Measurements from ENCODE around the gene LYPD6B. TPM values are rescaled to one million over a fixed set of nuclear protein-coding genes. Genes with fewer than 3 reads are reported as not detected.

The LYPD6B gene
- total RNA-seq, 1 donor from 2014 or later, result not detected

DNA sequence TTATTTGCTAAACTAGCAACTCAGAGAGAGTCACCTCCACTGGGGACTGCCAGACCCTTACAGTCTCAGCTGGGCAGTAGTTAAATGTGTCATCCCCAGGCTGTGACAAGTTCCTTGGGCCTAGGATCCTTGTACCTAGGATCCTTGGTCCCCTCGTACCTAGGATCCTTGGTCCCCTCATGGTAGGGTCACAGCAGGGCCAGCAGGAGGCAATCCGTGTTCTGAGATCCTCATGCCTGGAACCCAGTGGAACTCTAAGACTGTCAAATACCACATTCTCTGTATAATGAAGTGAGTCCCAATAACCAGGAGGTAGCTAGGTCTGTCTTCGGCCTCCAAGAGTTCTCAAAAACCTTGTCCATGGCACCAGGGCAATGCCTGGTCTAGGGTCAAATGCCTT, 60.8 kb downstream of the LYPD6B start:
- intact Hi-C loops (cut with DNase I), result no loop called here
- no peak for DNase-seq (ENCODE audit: low spot score)

DNA sequence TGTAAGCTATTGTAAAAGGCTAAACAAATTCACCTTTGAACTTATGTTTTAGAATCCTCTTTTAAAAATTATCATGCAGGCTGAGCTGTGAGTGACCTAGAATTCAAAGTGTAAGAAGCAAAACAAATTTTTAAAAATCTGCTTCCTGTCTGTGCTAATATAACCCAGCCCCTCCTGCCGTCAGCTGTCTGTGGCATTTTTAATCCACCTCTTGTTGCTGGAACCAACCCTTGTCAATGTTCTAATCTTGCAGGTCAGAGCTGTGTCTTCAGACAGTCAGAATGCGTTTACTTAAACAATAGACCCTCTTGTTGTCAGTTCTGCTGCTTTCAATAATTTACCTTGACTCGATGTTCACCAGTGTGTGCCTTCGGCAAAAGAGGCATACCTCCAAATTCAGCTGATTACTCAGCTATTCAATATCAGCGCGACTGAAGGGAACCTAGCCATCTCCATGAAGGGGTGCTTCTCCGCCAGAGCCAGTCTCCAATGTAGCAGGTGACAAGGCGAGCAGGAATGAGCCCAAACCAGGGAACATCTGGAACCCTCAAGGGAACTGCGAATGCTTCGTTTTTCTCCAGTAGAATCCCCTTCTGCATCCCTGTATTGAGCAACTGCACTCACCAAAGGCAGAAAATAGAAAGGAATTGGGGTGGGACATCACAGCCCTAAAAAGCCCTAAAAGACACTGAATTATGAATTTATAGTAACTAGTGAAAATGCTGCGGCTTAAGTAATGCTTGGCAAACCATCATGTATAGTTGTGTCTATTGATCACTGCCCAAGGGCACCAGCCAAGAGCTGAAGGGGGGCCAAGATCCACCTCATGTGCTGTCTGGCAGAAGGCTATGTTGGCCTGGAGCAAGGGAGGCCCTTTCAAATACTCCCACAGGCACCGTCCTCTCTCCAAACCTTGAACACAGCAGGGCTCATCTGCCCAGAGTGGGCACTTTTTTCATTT, 62.5 kb downstream of the LYPD6B start:
- intact Hi-C loops (cut with DNase I), result no loop called here
- DNase-seq (ENCODE audit: low spot score), result no peak

DNA sequence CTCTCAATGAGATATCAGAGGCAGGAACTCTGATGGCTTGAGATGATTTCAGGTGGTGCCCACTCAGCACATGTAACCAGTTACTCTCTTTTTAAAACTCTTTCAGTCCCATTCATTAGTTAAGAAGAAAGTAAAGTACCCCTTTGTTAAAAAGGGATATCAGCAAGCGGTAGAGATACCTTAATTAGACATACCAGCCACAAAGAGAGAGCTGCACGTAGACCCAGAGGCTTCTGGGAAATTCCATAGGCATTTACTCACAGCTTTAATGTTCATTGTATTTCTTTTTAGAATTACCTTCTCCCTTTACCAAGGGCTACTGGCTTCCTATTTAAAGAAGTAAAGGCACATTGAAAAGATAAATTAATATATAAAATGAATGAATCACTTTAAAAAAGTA, 63.3 kb downstream of the LYPD6B start:
- intact Hi-C loops (cut with DNase I), result no loop called here
- no peak for DNase-seq (ENCODE audit: low spot score)

DNA sequence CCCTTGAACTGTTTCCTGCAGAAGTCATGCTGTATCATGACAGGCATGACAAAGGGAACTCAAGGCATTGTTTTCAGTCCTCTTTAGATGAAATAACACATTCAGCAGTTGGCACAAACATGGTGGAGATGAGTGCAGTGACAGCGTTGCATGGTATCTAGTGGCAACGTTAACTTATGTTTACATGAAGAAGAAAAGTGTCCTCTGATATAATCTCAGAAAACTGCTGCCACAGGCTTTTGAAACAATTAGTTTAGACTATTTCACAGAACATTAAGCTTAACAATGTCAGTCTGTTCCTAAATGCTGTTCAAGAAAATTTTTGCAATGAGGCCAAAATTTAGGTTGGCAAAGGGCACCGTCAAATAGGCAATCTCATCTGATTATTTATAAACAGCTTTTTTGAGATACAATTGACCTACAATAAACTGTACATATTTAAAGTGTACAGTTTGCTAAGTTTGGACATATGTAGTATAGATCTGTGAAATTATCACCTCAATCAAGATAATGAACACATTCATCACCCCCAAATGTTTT, 64.7 kb downstream of the LYPD6B start:
- DNase-seq (ENCODE audit: low spot score), result no peak
- intact Hi-C loops (cut with DNase I), result no loop called here

DNA sequence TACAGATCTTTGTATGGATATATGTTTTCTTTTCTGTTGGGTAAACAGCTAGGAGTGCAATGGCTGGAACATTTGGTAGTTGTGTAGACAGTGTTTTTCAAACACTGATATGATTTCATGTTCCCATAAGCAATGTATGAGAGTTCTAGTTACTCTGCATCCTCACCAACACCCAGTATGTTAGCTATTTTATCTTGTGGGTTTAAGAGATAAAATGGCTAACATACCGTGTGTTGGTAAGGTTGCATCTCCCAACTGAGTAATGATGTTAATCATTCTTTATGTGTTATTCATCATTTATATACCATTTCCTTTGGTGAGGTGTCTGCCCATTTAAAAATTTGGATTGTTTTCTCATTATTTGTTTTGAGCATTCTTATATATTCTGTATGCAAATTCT, 65.7 kb downstream of the LYPD6B start:
- no peak for DNase-seq (ENCODE audit: low spot score)
- intact Hi-C loops (cut with DNase I), result no loop called here

DNA sequence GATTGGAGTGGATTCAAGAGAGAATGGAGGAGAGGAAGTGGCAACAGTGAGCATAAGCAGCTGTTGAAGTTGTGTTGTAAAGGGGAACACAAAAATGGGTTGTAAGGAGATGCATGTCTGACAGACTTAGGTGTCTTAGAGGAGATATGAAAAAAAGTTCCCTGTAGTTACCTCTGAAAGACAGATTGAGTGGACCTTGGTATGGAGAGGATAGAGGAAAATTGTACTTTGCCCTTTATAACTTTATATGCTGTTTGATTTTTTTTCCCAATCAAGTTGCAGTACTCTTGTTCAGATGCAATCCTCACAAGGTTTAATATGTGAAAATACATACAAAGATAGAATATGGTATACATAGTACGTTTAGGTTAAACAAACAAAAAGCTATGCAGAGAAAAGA, 73.6 kb downstream of the LYPD6B start:
- intact Hi-C loops (cut with DNase I), result no loop called here
- DNase-seq (ENCODE audit: low spot score), result no peak

DNA sequence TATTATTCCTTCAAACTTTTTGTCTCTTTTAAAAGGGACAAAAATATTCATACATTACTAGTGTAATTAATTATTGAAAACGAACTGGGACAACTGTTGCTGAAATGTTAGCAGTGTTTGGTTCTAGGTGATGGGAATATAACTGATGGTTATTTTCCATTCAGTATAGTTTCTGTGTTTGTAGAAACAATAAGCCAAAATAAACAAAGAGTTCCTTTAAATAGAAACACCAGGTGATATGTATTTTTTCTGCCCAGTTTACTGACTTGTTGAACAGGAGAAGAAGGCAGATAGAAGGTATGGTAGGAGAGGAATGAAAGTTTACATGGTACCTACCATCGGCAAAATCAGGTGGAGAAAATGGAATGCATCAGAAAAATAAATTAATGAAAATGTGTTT, 74.2 kb downstream of the LYPD6B start:
- no peak for DNase-seq (ENCODE audit: low spot score)
- intact Hi-C loops (cut with DNase I), result no loop called here

DNA sequence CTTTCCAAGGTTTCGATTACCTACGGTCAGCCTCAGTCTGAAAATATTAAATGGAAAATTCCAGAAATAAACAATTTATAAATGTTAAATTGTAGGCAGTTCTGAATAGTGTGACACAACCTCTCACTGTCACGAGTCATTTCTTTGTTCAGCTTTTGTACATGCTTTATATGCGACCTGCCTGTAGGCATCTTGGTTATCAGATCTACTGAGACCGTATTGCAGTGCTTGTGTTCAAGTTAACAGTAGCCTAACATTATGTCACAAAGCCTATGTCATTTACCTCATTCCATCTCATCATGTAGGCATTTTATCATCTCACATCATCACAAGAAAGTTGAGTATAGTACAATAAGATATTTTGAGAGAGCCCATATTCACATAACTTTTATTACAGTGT, 77.3 kb downstream of the LYPD6B start:
- DNase-seq (ENCODE audit: low spot score), result no peak
- intact Hi-C loops (cut with DNase I), result no loop called here

DNA sequence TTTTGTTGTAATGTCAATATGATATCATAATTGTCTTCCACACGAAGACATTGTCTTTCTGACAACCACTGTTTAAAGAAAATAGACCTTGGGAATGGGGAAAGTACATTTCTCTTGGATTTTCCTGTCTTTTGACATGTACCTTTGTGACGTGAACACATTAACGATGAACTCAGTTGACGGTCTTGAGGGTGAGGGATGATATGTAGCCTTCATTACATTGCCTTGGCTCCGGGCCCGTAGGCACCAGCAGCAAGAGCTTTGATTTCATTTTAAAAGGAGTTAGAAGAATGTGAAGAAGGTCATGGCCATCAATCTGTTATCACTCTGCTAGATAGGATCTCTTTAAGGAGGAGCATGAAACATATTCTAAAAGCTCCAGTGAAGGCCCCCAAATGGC, 80.9 kb downstream of the LYPD6B start:
- intact Hi-C loops (cut with DNase I), result no loop called here
- no peak for DNase-seq (ENCODE audit: low spot score)

DNA sequence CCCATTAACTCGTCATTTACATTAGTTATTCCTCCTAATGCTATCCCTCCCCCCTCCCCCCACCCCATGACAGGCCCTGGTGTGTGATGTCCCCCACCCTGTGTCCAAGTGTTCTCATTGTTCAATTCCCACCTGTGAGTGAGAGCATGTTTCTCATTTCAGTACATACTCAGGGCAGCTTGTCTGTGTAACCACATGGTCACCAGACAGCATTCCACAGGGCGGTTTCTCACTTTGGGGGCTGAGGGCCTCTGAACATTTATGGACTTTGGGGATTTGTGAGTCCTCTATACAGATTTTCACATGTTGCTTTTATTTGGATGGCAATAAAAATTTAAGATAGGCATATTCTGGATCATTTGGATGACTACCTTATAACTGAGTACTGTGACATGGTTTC, 84.0 kb downstream of the LYPD6B start:
- intact Hi-C loops (cut with DNase I), result no loop called here
- DNase-seq (ENCODE audit: low spot score), result no peak

DNA sequence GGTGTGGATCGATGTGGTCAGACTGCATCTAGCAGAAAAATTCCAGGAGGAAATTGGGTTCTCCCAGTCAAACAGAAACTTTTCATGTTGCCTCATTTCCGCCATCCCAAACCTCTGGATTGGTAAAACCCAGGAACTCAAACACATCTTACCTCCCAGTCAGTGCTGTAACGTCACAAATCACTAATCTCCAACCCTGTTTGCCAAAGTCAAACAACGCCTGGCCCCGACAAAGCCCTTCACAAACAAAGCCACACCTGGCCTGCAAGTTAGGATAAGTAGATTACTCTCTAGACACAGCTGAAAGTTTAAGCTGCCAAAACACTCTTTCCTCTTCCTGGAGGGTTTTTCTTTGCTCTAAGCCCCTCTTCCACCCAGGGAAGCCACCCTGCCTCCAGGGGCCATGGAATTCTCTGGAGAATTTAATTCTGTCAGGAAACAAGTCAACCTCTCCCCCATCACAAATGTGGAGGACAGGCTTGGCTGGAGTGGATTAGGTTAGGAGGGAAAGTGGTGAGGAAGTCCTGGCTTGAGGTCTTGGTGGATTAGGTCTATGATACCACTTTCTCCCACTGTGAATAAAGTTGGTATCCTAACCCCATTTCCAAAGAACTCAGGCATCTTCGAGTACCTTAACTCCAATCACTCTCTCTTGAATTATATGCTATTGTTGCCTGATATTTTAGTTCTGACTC, 86.7 kb downstream of the LYPD6B start:
- intact Hi-C loops (cut with DNase I), result no loop called here
- no peak for DNase-seq (ENCODE audit: low spot score)

DNA sequence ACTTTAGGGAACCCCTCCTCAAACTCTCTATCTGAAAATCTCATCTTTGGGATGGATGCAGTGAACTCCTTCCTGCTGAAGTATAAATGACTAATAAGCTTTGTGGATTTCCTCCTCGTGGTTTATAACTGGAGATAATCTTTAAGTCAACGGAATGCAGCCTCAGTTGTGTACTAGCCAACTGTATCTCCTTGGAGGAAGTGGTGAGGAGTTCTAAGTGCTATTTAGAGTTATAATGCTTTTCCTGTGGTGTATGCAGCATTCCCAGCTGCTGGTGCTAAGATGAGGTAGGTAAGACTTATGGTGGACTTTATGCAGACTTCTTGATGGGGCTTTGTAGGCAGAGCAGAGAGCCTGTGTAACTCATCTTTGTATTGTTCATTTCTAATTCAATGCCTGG, 90.9 kb downstream of the LYPD6B start:
- intact Hi-C loops (cut with DNase I), result no loop called here
- DNase-seq (ENCODE audit: low spot score), result no peak

DNA sequence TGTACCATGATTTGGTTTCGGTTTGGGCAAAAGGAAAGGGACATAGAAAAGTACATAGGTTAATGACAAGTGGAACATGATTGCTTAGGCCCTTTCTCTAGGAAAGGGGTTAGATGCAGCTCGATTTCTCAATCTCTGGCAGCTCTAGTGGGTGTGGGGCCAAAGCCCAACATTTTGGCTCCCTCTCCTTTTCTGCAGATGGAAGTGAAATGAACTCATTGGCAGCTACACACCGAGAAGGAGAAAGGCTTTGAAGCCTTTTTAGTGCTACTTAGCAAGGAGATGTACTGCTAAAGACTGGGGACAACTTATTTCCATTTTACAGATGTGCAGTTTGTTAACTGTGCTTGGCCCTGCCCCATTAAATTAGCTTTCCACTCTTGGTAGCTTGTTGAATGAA, 93.8 kb downstream of the LYPD6B start:
- no peak for DNase-seq (ENCODE audit: low spot score)
- intact Hi-C loops (cut with DNase I), result no loop called here

DNA sequence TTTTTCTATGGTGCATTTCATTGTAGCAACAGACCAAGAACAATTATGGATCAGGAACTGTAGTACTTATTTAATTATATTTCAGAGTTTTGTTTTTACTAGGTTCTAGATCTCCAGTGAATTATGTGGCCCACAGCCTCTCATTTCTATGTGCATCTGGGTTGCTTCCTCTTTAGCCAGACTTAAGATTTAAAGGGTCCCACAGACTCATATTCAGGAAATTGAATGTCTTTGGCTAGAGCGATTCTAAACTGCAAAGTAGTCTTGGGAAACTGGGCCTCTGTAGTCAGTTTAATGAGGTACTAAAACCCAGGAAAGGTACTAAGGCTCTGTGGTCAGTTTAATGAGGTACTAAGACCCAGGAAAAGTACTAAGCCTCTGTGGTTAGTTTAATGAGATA, 94.4 kb downstream of the LYPD6B start:
- intact Hi-C loops (cut with DNase I), result no loop called here
- no peak for DNase-seq (ENCODE audit: low spot score)

DNA sequence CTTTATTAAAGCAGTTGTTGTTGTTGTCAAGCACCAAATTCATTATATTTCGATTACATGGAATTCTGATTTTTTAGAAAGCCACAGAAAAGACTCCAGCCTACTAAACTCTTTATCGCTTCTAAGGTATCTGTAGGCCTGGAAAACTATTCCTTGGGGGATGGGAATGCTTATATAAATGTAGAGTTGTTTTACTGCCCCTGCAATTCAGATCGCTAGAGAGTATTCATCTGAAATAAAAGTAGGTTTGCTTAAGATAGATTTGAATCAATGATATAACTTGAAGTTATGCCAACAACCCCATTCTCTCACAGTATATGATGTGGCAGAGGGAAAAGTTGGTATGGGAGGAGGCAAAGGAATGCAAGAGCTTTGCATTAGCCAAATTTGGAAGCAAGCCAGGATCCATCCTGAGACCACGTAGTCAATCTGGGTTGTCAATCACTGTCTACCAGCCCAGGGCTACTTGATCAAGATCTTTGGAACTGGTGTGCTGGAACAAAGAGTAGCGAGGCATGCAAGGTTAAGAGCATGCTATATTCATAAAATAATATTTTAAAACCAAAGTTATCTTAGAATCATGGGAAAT, 95.9 kb downstream of the LYPD6B start:
- no peak for DNase-seq (ENCODE audit: low spot score)
- intact Hi-C loops (cut with DNase I), result no loop called here

DNA sequence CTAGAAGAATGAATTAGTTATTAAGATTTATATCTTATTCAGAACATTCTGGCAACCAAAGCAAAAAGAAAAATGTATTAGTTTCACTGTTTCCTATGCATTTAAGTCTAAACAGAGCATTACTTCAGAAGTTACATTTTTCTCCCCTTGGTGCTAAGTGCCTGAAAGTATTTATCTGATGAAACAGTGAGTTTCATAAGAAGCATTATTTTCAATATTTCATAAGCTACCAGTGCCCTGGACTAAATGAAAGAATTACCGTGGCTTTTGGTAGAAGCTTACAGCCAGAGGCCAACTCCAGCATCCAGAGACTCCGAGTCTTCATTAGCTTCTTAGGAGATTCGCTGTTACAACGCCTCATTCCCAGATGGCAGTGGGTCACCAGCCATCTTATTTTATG, 97.6 kb downstream of the LYPD6B start:
- DNase-seq (ENCODE audit: low spot score), result no peak
- intact Hi-C loops (cut with DNase I), result no loop called here

DNA sequence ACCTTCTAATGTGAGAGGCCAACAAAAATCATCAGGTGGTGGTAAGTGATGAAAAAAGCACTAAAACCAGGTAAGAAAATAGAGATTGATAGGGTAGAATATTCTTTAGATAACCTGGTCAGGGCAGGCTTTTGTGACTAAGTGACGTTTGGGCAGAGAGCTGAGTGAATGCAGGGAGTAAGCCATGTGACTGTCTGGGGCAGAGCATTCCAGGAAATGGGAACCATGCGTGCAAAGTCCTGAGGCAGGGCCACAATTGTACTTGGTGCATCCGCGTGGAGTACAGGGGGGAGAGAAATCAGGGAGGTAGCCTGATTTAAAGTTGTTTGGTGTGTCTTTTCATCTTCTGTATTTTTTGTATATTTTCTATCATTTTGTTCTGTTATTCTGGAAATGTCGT, 102.5 kb downstream of the LYPD6B start:
- intact Hi-C loops (cut with DNase I), result no loop called here
- no peak for DNase-seq (ENCODE audit: low spot score)

DNA sequence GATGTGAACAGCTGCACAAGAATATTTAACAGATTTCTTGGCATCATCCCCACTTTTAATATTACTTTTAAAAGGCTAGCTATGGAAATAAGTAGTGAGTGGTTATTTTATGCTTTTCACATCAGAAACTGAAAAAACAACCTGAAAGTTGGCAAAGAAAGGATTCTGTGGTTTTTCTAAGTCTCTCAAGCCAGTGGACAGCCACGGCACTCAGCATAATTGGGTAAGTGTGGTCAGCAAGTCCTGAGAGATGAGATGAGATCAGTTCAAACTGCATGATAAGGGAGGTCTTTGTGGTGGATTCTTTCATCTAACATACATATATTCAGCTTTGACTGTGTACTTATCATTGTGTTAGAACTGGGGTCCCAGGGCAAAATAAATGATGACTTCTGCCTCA, 105.2 kb downstream of the LYPD6B start:
- intact Hi-C loops (cut with DNase I), result no loop called here
- no peak for DNase-seq (ENCODE audit: low spot score)

DNA sequence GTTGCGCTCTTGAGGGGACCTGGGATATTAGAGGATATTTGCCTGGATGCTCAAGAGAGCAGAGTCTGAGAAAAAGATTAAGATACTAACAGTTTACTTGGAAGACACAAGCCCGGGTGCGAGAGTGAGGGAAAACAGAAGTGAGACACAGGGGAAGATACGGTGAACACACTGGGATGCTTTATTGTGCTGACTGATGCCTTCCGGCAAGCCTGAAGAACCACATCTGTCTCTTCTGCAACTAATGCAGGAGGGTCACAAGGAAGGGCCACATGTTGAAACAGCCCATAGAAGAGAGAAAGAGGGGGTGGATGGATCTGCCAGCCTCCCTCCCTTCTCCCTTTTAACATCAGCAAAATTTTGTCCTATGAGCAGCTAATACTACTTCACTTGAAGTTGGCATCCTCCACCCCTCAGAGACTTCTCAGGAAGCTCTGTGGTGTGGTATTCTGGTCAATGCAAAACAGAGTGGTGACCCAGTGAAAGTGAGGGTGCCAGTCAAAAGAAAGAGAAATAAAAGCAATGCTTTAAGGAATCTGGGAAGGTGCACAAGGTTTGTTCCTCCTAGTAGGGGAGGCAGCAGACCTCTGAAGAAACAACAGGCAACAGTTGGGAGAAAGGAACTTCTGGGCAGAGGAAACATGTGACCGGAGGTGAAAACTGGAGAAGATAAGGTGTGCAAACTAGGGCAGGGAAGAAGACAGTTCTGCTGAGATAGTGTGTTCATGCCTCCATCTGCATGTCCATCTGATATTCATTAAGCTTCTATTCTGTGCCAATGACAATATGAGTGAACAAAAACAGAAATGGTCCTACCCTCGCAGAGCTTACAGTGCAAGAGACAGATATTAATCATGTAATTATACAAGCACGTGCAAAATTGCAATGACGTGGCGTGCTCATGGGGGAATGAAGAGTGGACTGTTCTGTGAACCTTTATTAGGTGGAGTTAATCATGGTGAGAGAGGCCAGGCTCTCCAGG, 107.1 kb downstream of the LYPD6B start:
- DNase-seq (ENCODE audit: low spot score), result no peak
- intact Hi-C loops (cut with DNase I), result no loop called here
